Endometrium (tissue), 2 donors: Measurements from ENCODE around the gene RPS6KB2.
"Not testable (repeated sequence)": the region's sequence is repeated elsewhere in the genome, so short reads cannot be mapped to it uniquely, and the experiment has no call there.

ENCODE experiments used
- FAIRE-seq: peaks from 2 replicates; lab custom pipeline; 2012; peaks lifted over from hg19 to GRCh38; lab: Jason Lieb, UNC
- donor health status: control.
- donor health status: control.

RPS6KB2 gene

GRCh38 chr11:67397986-67398660 lies 30.2 kb upstream of the RPS6KB2 start:
- FAIRE-seq: no peak

DNA sequence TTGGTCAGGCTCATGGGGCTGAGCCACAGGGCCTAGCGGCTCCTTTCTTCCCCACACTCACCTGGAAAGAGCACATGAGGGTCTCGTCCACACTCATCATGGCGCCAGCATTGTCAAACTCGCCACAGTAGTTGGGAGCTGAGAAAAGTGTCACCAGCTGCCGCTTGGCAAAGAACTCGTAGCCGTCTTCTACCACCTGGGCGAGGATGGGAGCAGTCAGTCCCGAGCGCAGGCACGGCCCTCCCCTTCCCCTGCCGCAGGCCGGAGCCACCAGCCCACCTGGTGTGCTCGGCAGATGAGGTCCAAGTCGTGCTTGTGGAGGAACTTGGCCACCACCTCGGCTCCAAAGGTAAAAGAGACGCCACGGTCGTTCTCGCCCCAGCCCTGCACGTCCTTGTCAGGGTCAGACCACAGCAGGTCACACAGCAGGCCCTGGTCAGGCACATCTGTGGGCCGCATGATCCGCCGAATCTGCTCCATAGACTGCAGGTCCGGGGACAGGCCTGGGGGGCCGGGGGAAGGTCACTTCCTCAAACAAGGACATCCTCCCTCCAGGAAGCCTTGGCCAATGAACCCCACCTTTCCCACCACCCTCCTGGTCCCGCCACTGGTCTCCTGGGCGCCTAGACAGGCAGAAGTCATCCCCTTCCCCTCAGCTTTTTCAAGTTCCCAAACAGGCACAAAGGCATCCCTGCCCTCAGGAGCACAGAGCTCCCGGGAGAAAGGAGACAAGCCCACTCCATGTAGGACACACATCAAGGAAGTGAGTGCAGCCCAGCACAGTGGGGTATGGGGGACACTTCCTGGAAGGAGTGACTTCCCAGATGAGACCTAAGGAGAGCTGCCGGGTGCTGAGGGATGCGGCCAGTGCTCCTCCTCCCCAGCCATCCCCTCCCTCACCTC lies 29.4 kb upstream of the RPS6KB2 start:
- no peak for FAIRE-seq

DNA sequence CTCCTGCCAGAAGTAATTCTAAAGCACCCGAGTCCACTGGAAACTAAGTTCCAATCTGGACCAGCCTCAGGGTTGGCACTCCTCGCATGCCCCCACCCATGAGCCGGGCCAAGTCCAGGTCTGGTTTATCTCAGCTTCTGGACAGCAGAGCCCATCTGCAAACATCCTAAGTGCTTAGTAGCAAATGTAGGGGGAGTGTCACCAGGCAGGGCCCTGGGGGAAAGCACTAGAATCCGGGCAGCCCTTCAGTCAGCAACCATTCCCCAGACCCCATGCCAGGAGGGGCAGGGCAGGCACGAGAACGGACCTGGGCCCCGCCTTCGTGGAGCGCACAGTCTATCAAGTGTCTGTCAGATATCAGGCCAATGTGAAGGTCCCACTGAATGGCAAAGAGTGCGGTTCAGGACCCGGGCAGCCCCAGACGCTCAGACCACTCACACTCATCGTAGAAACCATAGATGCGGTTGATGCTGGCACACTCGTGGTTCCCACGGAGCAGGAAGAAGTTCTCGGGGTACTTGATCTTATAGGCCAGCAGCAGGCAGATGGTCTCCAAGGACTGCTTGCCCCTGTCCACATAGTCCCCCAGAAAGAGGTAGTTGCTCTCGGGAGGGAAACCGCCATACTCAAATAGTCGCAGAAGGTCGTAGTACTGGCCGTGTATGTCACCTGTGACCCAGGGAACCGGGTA lies 27.9 kb upstream of the RPS6KB2 start:
- FAIRE-seq: no peak

GRCh38 chr11:67400942-67401494 lies 27.3 kb upstream of the RPS6KB2 start:
- FAIRE-seq: no peak

- FAIRE-seq: no peak
Measured at GRCh38 chr11:67401495-67402191, 26.7 kb upstream of the RPS6KB2 start, which contains the start of gene PPP1CA. Gene PPP1CA, minus strand, starts transcription at chr11:67401858. Its CDS starts 76 bp downstream, at chr11:67401782.

DNA sequence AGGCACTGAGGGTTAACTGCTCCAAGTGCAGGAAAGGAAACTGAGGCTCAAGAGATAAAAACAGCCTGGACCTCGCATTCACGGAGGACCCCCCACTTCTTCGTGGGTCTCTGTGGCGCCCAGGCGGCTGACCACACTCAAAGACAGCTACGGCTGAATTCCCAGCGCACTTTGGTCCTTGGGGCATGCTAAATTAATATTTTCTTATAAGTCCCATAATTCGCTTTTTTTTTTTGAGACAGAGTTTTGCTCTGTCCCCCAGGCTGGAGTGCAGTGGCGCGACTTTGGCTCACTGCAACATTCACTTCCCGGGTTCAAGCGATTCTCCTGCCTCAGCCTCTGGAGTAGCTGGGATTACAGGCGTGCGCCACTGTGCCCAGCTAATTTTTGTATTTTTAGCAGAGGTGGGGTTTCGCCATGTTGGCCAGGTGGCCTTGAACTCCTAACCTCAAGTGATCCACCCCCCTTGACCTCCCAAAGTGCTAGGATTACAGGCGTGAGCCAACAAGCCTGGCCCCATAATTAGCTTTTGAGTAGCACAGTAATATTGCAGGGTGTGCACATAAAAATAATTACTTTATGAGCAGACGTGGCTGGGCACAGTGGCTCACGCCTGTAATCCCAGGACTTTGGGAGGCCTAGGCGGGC lies 26.0 kb upstream of the RPS6KB2 start:
- FAIRE-seq: not testable (repeated sequence)

DNA sequence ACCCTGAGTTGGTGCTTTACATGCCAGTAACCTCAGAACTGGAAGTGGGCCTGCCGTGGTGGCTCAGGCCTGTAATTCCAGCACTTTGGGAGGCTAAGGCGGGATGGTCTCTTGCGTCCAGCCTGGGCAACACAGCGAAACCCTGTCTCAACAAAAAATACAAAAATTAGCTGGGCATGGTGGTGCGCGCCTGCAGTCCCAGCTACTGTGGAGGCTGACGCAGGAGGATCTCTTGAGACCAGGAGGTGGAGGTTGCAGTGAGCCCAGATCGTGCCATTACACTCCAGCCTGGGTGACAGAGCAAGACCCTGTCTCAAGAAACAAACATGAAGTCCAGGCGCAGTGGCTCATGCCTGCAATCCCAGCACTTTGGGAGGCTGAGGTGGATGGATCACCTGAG lies 25.2 kb upstream of the RPS6KB2 start:
- not testable (repeated sequence) for FAIRE-seq

- FAIRE-seq: no peak
Measured at GRCh38 chr11:67404515-67405195, 23.6 kb upstream of the RPS6KB2 start.

GRCh38 chr11:67405196-67405567 lies 23.1 kb upstream of the RPS6KB2 start:
- FAIRE-seq: no peak

DNA sequence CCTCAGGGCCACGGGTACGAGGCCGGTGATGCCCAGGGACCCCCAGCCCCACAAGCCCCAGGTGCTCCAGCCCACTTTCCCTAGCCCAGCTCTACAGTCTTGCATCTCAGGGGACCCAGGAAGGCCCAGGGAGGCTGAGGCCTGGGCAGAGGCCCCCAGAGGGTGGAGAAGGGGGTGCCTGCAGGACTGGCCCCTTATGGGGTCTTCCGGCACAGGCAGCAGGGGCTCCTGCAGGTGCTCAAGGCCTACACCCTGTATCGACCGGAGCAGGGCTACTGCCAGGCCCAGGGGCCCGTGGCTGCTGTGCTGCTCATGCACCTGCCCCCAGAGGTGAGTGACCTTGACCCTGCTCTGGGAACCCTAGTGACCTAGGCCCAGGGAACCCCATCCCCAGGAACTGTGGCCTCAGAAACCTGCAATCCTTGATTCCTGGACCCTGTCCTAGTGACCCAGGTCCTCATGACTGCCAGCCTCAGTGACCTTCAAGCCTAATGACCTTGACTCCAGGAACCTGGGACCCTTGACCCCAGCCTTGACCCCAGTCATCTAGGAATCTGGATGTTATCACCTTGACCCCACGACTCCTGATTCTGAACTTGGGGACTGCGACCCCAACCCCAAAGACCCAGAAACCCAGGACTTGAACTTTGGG lies 22.5 kb upstream of the RPS6KB2 start:
- FAIRE-seq: no peak

DNA sequence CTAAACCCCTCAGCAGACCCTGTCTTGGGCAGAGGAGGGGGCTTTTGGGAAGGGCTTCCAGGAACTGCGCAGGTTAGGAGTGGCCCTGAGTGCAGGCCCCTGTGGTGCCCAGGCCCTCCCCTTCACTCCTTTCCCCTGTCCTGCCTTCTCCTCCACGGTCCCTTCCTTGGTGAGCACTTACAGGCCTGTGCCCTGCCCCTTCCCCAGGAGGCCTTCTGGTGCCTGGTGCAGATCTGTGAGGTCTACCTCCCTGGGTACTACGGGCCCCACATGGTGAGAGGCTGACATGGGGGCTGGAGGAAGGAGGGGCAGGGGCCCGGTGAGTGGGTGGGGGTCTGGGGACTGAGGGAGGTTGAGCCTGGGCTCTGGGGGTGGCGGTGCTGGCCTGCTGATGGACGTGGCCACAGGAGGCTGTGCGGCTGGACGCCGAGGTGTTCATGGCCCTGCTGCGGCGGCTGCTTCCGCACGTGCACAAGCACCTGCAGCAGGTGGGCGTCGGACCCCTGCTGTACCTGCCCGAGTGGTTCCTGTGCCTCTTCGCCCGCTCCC lies 21.8 kb upstream of the RPS6KB2 start:
- FAIRE-seq: no peak

- no peak for FAIRE-seq
Measured at GRCh38 chr11:67406969-67407687, 21.2 kb upstream of the RPS6KB2 start.

DNA sequence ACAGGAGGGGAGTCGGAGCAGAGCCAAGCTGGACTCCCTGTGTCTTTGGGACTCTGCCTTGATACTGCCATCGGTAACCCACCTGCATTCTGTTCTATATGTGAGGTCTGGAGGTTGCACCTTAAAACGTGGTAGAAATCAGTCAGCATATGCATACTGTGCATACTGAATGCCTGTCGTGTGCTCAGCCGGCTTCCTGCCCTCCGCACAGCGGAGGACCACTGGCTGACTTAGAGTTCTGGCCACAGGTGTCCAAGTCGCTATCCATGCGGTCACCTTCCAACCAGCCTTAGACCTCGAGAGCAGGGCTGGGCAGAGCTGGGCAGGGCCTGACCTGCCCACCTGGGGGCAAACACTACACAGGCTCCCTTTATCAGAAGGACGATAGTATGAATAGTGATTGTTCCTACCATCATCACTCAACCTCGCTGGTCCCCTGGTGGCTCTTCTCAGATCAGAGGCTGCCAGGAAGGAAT lies 20.6 kb upstream of the RPS6KB2 start:
- FAIRE-seq: no peak

DNA sequence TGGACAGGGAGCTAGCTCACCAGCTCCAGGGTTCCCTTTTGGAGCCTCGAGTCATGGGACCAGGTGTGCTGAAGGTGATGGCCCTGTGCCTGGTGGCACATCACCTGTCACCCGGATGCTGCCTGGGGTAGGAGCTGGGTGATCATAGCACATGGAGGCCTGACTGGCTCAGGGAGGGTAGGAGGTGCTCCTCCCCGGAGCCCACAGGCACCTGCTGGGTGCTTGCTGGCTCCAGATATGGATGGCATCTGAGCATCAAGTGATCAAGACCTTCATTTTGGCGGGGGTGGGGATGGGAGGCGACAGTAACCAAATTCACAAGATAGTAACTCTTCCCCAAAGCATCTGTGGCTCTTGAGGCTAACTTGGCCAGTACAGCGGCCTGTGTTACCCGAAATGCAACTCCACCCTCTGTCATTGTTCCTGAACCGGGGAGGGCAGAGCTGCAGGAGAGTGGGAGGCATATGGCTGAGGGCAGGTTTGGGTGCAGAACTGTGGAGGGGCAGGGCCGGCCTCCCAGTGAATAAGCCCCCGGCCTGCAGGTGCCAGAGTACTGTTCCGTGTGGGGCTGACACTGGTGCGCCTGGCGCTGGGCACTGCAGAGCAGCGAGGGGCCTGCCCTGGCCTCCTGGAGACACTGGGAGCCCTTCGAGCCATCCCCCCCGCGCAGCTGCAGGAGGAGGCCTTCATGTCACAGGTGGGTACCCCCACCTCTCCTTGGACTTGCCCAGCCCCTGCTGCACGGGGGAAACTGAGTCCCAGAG lies 19.7 kb upstream of the RPS6KB2 start:
- FAIRE-seq: no peak

GRCh38 chr11:67409261-67409666 lies 19.0 kb upstream of the RPS6KB2 start:
- no peak for FAIRE-seq

GRCh38 chr11:67409781-67410368 lies 18.4 kb upstream of the RPS6KB2 start:
- no peak for FAIRE-seq

DNA sequence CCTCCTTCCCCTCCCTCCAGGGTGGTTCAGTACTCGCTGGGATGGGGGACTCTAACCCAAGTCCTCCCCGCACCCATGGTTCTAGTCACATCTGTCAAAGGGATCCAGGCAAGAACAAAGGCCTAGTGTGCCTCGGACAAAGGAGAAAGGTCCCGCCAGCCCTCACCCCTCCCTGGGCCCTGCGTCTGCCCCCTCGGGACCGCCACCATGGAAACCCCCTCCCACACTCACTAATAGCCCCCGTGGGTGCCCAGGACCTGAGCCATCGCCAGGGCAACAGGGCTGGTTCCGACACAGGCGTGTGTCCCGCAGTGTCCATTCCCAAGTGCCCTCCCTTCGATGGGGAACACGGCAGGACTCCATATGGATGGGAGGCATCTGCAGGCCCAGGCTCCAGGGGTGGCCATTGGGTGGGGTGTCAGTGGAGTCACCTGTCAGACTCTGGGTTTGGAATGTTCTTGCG lies 17.9 kb upstream of the RPS6KB2 start:
- FAIRE-seq: no peak
